CD4-positive, alpha-beta T cell (primary cell): ENCODE results near the gene GRIK5. TPM values are rescaled to one million over a fixed set of nuclear protein-coding genes. Genes with fewer than 3 reads are reported as not detected.
"Not testable (repeated sequence)": the region's sequence is repeated elsewhere in the genome, so short reads cannot be mapped to it uniquely, and the experiment has no call there.

Experiments used
- ATAC-seq: fragments of 200-7000 bp; cut with Tn5 transposase; one replicate; pipeline ENCODE4 v1.10.0; 2022; ENCODE audit warnings: mild to moderate bottlenecking; ENCODE audit not compliant: poor library complexity
- CTCF ChIA-PET: fragments of 350-600 bp; sonication (Branson Sonifier 250); formaldehyde crosslinking; loops from one replicate; lab custom pipeline; 2021; ENCODE audit warnings: antibody characterized with exemption, inconsistent platforms; lab: Charles Lee
- POLR2A ChIA-PET: fragments of 350-600 bp; sonication (Branson Sonifier 250); formaldehyde crosslinking; loops from one replicate; lab custom pipeline; 2021; ENCODE audit warnings: antibody characterized with exemption, inconsistent platforms; lab: Charles Lee
- DNase-seq, 14 experiments: peaks; one replicate each; pipeline ENCODE4 v3.0.0-alpha.2; 2013 to 2020; ENCODE audit warnings: mixed read lengths in 2 of 14
- H3K27ac ChIP-seq, 2 donors: one replicate each; pipeline versions ENCODE4 v1.5.1 to v1.7.0; 2013; ENCODE audit warnings: low read length in 2 of 2, low read depth in 1 of 2, mild to moderate bottlenecking in 1 of 2
- H3K27me3 ChIP-seq, 2 experiments: 1 replicate in 1 of 2; 2 replicates in 1 of 2; pipeline versions ENCODE4 v1.6.1 to v1.7.0; 2013; ENCODE audit warnings: low read length in 2 of 2, control low read depth in 1 of 2, mild to moderate bottlenecking in 1 of 2, moderate library complexity in 1 of 2; ENCODE audit not compliant: insufficient read depth in 2 of 2, control insufficient read depth in 1 of 2
- H3K36me3 ChIP-seq: one replicate; pipeline ENCODE4 v1.6.1; 2013; ENCODE audit warnings: low read length, control low read depth; ENCODE audit not compliant: insufficient read depth
- H3K4me1 ChIP-seq: one replicate; pipeline ENCODE4 v1.6.1; 2013; ENCODE audit warnings: low read length, control low read depth; ENCODE audit not compliant: insufficient read depth
- H3K4me3 ChIP-seq: one replicate; pipeline ENCODE4 v1.5.1; 2013; ENCODE audit warnings: mild to moderate bottlenecking, low read length, moderate library complexity
- H3K9me3 ChIP-seq, 2 experiments: 1 replicate in 1 of 2; 2 replicates in 1 of 2; pipeline versions ENCODE4 v1.6.1 to v1.7.0; 2013; ENCODE audit warnings: low read length in 2 of 2, mild to moderate bottlenecking in 2 of 2, control low read depth in 1 of 2, moderate library complexity in 1 of 2; ENCODE audit not compliant: control insufficient read depth in 1 of 2, insufficient read depth in 1 of 2
- H3K27ac Mint-ChIP-seq: one replicate; pipeline ENCODE4 v1.8.0; 2020; ENCODE audit warnings: mixed read lengths
- H3K27me3 Mint-ChIP-seq: one replicate; pipeline ENCODE4 v1.8.0; 2021; ENCODE audit warnings: mixed read lengths
- H3K36me3 Mint-ChIP-seq: one replicate; pipeline ENCODE4 v1.8.0; 2021; ENCODE audit warnings: low read depth, mixed read lengths
- H3K4me1 Mint-ChIP-seq: one replicate; pipeline ENCODE4 v1.8.0; 2021; ENCODE audit warnings: low read depth, mixed read lengths
- H3K4me3 Mint-ChIP-seq: one replicate; pipeline ENCODE4 v1.8.0; 2020; ENCODE audit warnings: mild to moderate bottlenecking, mixed read lengths
- H3K9me3 Mint-ChIP-seq: one replicate; pipeline ENCODE4 v1.8.0; 2020; ENCODE audit warnings: mixed read lengths
- intact Hi-C, 2 experiments: fragments of 100-400 bp; cut with DNase I in 1 of 2; cut with micrococcal nuclease in 1 of 2; formaldehyde crosslinking; loops; one replicate each; pipeline versions ENCODE4 v1.15.1 to v1.9.0; 2023 to 2025; cut with DNase I, micrococcal nuclease
- total RNA-seq, 174 experiments: library from RNA in 2 of 174; stranded (reverse) in 2 of 174; gene quantifications; one replicate each; pipeline ENCODE4 v1.2.3 and lab custom pipeline; 2021 to 2026
- TF ChIP-seq, protein P1 (sequence below): fragments of 200-600 bp; IDR thresholded peaks from one replicate; pipeline ENCODE4 v1.8.0; 2022; ENCODE audit warnings: antibody characterized with exemption, mild to moderate bottlenecking

GRIK5 gene
- total RNA-seq, 2 experiments from 2014 or later, result 0.66 to 0.75 TPM

DNA sequence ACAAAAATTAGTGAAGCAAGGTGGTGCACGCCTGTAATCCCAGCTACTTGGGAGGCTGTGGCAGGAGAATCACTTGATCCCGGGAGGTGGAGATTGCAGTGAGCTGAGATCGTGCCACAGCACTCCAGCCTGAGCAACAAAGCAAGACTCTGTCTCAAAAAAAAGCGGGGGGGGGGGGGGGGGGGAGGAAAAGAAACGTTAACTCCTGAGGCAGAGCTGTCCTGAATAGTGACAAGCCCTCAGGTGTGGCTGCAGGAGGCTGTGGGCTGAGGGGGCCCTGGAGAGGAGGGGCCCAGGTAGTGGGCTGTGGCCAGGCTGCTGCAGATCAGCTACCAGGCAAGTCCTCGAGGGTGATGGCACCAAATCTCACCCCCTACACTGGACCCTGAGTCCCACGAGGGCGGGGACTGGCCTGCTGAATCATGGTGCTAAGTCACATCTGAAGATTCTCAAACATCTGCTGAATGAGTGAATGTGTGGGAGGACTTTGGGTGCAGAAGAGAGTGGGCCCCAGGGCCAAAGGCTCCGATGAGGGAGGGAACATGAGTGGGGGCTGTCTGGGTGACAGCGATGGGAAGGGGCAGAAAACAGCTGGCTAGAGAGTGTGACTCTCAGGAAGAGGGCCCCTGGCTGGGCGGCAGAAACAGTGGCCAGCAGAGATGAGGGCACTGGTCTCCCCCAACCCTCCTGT is 51.4 kb downstream of the GRIK5 start:
- H3K4me3 Mint-ChIP-seq, result no peak overlapping the region
- no peaks in the 10 kb centered on the region for H3K36me3 Mint-ChIP-seq
- H3K4me3 ChIP-seq, result no peak overlapping the region
- TF ChIP-seq, protein P1, sequence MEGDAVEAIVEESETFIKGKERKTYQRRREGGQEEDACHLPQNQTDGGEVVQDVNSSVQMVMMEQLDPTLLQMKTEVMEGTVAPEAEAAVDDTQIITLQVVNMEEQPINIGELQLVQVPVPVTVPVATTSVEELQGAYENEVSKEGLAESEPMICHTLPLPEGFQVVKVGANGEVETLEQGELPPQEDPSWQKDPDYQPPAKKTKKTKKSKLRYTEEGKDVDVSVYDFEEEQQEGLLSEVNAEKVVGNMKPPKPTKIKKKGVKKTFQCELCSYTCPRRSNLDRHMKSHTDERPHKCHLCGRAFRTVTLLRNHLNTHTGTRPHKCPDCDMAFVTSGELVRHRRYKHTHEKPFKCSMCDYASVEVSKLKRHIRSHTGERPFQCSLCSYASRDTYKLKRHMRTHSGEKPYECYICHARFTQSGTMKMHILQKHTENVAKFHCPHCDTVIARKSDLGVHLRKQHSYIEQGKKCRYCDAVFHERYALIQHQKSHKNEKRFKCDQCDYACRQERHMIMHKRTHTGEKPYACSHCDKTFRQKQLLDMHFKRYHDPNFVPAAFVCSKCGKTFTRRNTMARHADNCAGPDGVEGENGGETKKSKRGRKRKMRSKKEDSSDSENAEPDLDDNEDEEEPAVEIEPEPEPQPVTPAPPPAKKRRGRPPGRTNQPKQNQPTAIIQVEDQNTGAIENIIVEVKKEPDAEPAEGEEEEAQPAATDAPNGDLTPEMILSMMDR, result no peak
- no peak overlapping the region for H3K27ac Mint-ChIP-seq
- no peaks in the 10 kb centered on the region for H3K36me3 ChIP-seq
- intact Hi-C loops, result no loop called here
- POLR2A ChIA-PET, result no interaction called here
- ATAC-seq, result no peak
- no peaks in the 10 kb centered on the region for H3K9me3 ChIP-seq
- no peaks in the 10 kb centered on the region for H3K27me3 ChIP-seq
- H3K9me3 Mint-ChIP-seq, result no peaks in the 10 kb centered on the region
- H3K4me1 Mint-ChIP-seq, result no peaks in the 10 kb centered on the region
- H3K4me1 ChIP-seq, result no peaks in the 10 kb centered on the region
- peaks cover 3% of the 10 kb centered on the region for H3K27me3 Mint-ChIP-seq
- CTCF ChIA-PET, result no interaction called here
- no peak overlapping the region for H3K27ac ChIP-seq
- no peak for DNase-seq

DNA sequence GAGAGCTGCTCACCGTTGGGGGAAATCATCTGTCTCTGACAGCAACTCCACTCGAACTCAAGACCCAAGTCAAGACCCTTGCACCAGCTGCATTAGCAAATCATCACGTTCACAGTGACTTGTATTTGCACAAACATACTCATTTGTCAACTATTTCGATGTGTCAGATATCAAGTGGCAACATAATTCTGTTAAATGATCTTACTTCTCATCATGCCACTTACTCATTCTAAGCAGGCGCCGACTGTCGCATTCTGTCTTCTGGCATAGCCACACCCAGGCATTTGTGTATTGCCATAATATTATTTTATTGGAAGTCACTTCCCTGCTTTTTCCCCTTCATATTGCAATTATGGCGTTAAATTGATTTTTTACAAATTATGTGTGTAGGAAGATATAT is 53.0 kb downstream of the GRIK5 start:
- no peak for DNase-seq
- Histone ChIP-seq H3K27ac (no peak overlapping the region), H3K4me1 (no peaks in the 10 kb centered on the region), H3K4me3 (no peak overlapping the region), H3K36me3 (no peaks in the 10 kb centered on the region), H3K27me3 (no peaks in the 10 kb centered on the region), H3K9me3 (no peaks in the 10 kb centered on the region)
- H3K27me3 Mint-ChIP-seq, result no peaks in the 10 kb centered on the region
- H3K9me3 Mint-ChIP-seq, result no peaks in the 10 kb centered on the region
- intact Hi-C loops, result no loop called here
- H3K27ac Mint-ChIP-seq, result no peak overlapping the region
- CTCF ChIA-PET, result no interaction called here
- no peaks in the 10 kb centered on the region for H3K36me3 Mint-ChIP-seq
- TF ChIP-seq, protein P1, result no peak
- POLR2A ChIA-PET, result no interaction called here
- no peak for ATAC-seq
- H3K4me3 Mint-ChIP-seq, result no peak overlapping the region
- no peaks in the 10 kb centered on the region for H3K4me1 Mint-ChIP-seq

DNA sequence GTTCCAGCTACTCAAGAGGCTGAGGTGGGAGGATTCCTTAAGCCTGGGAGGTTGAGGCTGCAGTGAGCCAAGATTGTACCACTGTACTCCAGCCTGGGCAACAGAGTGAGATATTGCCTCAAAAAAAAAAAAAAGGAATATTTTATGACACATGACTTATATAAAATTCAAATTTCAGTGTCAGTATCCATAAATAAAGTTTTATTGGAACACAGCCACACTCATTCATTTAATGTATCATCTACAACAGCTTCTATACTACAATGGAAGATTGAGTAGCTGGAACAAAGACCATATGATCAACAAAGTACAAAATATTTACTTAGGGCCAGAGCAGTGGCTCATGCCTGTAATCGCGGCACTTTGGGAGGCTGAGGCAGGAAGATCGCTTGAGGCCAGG is 57.3 kb downstream of the GRIK5 start:
- intact Hi-C loops, H3K36me3 Mint-ChIP-seq, H3K4me3 Mint-ChIP-seq, H3K27ac Mint-ChIP-seq, H3K27me3 Mint-ChIP-seq, H3K9me3 Mint-ChIP-seq, H3K4me1 Mint-ChIP-seq, H3K4me3 ChIP-seq, H3K27me3 ChIP-seq, H3K4me1 ChIP-seq, ATAC-seq, DNase-seq, H3K36me3 ChIP-seq, H3K9me3 ChIP-seq, H3K27ac ChIP-seq, POLR2A ChIA-PET: not testable (repeated sequence)
- CTCF ChIA-PET, result interaction anchor here (0.7 kb wide), 2 partner anchors 62 to 170 kb away, joined by 3 to 5 read pairs; no protein-coding TSS in a partner anchor
